ENCODE data around the gene KRT13.

DNA sequence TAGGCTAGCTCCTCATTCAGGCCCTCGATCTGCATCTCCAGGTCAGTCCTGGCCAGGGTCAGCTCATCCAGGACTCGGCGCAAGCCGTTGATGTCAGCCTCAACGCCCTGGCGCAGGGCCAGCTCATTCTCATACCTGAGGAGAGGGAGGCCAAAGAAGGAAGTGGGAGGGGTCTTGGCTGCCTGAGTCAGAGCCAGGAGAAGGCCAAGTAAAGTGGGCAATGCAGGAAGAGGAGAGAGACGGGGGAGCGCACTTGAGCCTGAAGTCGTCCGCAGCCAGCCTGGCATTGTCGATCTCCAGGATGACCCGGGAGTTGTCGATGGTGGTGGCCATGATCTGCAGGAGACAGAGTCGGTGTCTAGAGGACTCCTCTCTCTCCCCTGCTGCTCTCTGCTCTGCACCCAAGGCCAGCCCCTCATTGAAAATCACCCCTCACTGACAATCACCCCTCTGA is 11.4 kb upstream of the KRT13 start:
- TF ChIP-seq, protein P1, sequence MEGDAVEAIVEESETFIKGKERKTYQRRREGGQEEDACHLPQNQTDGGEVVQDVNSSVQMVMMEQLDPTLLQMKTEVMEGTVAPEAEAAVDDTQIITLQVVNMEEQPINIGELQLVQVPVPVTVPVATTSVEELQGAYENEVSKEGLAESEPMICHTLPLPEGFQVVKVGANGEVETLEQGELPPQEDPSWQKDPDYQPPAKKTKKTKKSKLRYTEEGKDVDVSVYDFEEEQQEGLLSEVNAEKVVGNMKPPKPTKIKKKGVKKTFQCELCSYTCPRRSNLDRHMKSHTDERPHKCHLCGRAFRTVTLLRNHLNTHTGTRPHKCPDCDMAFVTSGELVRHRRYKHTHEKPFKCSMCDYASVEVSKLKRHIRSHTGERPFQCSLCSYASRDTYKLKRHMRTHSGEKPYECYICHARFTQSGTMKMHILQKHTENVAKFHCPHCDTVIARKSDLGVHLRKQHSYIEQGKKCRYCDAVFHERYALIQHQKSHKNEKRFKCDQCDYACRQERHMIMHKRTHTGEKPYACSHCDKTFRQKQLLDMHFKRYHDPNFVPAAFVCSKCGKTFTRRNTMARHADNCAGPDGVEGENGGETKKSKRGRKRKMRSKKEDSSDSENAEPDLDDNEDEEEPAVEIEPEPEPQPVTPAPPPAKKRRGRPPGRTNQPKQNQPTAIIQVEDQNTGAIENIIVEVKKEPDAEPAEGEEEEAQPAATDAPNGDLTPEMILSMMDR (IDR thresholded peaks at IDR 0.05), result no peak
- no peak for TF ChIP-seq POLR2A (IDR thresholded peaks at IDR 0.05)
- TF ChIP-seq EP300 (IDR thresholded peaks at IDR 0.05), result no peak
- TF ChIP-seq POLR2AphosphoS5 (IDR thresholded peaks at IDR 0.05), result no peak

Data from gastroesophageal sphincter (tissue), 3 donors.